ENCODE measurements around the gene OR3A3.

Gene OR3A3

GRCh38 chr17:3471599-3471998, 60.4 kb downstream of the OR3A3 start, which contains the start of gene SPATA22:
TSS of gene SPATA22 (minus strand) at chr17:3471819. CDS start at chr17:3469325, 2,494 bp downstream.
- no peak for ATAC-seq (ENCODE audit: low read depth)
- no peak for TF ChIP-seq CTCF (IDR thresholded peaks at IDR 0.05; ENCODE audit: poor library complexity, severe bottlenecking)
- H3K27me3 ChIP-seq (ENCODE audit: insufficient read depth, poor library complexity, severe bottlenecking) = no peaks in the 10 kb centered on the region

DNA sequence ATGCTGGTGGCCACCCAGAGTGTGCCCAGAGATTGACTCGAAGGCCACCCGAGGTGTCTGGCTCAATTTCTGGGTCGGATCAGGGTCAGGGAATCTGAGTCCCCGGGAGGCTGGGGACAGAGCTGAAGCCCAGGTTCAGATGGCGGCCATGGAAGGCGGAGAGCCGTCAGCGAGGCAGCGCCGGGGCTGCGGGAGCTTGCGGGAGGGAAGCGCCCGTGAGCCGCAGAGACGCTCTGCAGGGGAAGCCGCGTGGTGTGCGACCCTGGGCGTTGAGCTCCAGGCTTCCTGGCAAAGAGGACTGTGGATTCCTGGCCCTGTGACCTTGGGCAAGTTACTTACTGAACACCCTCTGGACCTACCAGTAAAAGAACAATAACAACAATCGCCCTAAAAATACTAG, 61.0 kb downstream of the OR3A3 start:
- Histone ChIP-seq H3K36me3 (ENCODE audit: low read depth) (no peaks in the 10 kb centered on the region), H3K27me3 (ENCODE audit: insufficient read depth, poor library complexity, severe bottlenecking) (no peaks in the 10 kb centered on the region), H3K4me3 (ENCODE audit: severe bottlenecking) (no peak overlapping the region), H3K27ac (ENCODE audit: poor library complexity, severe bottlenecking) (no peak overlapping the region), H3K9me3 (ENCODE audit: severe bottlenecking) (no peaks in the 10 kb centered on the region), H3K4me1 (ENCODE audit: insufficient read depth, poor library complexity, severe bottlenecking) (peaks cover 3% of the 10 kb centered on the region)
- no peak for TF ChIP-seq CTCF (IDR thresholded peaks at IDR 0.05; ENCODE audit: poor library complexity, severe bottlenecking)
- DNase-seq (ENCODE audit: low spot score) (no peak), ATAC-seq (ENCODE audit: low read depth) (no peak)

More at GRCh38 chr17:3471599-3471998, 60.4 kb downstream of the OR3A3 start, which contains the start of gene SPATA22:
- no peak within 1 kb of the TSS for H3K4me3 ChIP-seq (ENCODE audit: severe bottlenecking)
- no peak for DNase-seq (ENCODE audit: low spot score)
- no peak within 1 kb of the TSS for H3K27ac ChIP-seq (ENCODE audit: poor library complexity, severe bottlenecking)
- H3K9me3 ChIP-seq (ENCODE audit: severe bottlenecking) = no peaks in the 10 kb centered on the region
- H3K4me1 ChIP-seq (ENCODE audit: insufficient read depth, poor library complexity, severe bottlenecking) = peaks cover 2% of the 10 kb centered on the region
- H3K36me3 ChIP-seq (ENCODE audit: low read depth) = no peaks in the 10 kb centered on the region
